GM12892 (cell line): Measurements from ENCODE around the gene ATP6V0B.

Experiments used
- POLR2A ChIP-seq: IDR thresholded peaks from 2 replicates; pipeline ENCODE4 v1.6.1; 2011; ENCODE audit warnings: low read depth, low read length, control low read depth
- POLR2AphosphoS5 ChIP-seq: IDR thresholded peaks from 2 replicates; pipeline ENCODE4 v1.6.1; 2011; ENCODE audit warnings: low read depth, low read length, control low read depth
- TAF1 ChIP-seq: IDR thresholded peaks from 2 replicates; pipeline ENCODE4 v1.6.1; 2011; ENCODE audit warnings: low read depth, mild to moderate bottlenecking, control low read depth, low read length, borderline replicate concordance

- TF ChIP-seq POLR2AphosphoS5 (no peak), POLR2A (no peak), TAF1 (no peak)
Measured at GRCh38 chr1:44013949-44014348, 39.2 kb downstream of the ATP6V0B start.
